RWPE1 (cell line): ENCODE data around the gene PIPOX.

ENCODE experiments used
- CTCF ChIA-PET: fragments of 350-600 bp; sonication (Branson Sonifier 250); formaldehyde crosslinking; extraction: SDS; loops from one replicate; lab custom pipeline; 2021; lab: Yijun Ruan, JAX
- POLR2A ChIA-PET: fragments of 400-600 bp; formaldehyde crosslinking; extraction: SDS; loops from one replicate; lab custom pipeline; 2020; ENCODE audit warnings: antibody characterized with exemption; ENCODE audit not compliant: low non-redundant PET; lab: Yijun Ruan, JAX
- DNase-seq: peaks from one replicate; pipeline ENCODE4 v3.0.0; 2012; ENCODE audit warnings: low spot score
- H3K27ac ChIP-seq: fragments of 450-650 bp; 2 replicates; pipeline ENCODE4 v1.5.1; 2017
- CTCF ChIP-seq: fragments of 450-650 bp; conservative IDR thresholded peaks from 2 replicates; pipeline ENCODE4 v1.5.1; 2017; ENCODE audit warnings: low read depth, mild to moderate bottlenecking

PIPOX gene

GRCh38 chr17:29002811-29003210 is 40.1 kb upstream of the PIPOX start:
- ChIA-PET POLR2A (no interaction called here), CTCF (interaction anchor here (0.5 kb wide), 1 partner anchor 8 kb away, joined by 3 read pairs; no protein-coding TSS in a partner anchor)
- TF ChIP-seq CTCF: no peak
- no peak for DNase-seq
- H3K27ac ChIP-seq: no peak overlapping the region

GRCh38 chr17:29003289-29003688 is 39.7 kb upstream of the PIPOX start:
- TF ChIP-seq CTCF: no peak
- ChIA-PET CTCF (no interaction called here), POLR2A (no interaction called here)
- H3K27ac ChIP-seq: no peak overlapping the region
- no peak for DNase-seq

- ChIA-PET CTCF (interaction anchor here (0.6 kb wide), 1 partner anchor 263 kb away, joined by 3 read pairs; no protein-coding TSS in a partner anchor), POLR2A (interaction anchor here (0.7 kb wide), 1 partner anchor 807 kb away, joined by 4 read pairs; no protein-coding TSS in a partner anchor)
- no peak overlapping the region for H3K27ac ChIP-seq
- no peak for TF ChIP-seq CTCF
- no peak for DNase-seq
These were observed 38.8 kb upstream of the PIPOX start for GRCh38 chr17:29004081-29004692.

GRCh38 chr17:29005936-29006511 is 36.9 kb upstream of the PIPOX start, which contains the start of gene SEZ6:
Gene SEZ6 (minus strand): TSS chr17:29006033. CDS start chr17:29005869, 164 bp downstream.
- no peak for TF ChIP-seq CTCF
- DNase-seq: peak; percentile 67
- ChIA-PET CTCF (interaction anchor here (1.0 kb wide), 2 partner anchors 106 to 111 kb away, joined by 3 read pairs; no protein-coding TSS in a partner anchor), POLR2A (no interaction called here)
- no peak within 1 kb of the TSS for H3K27ac ChIP-seq

GRCh38 chr17:29007456-29007855 is 35.5 kb upstream of the PIPOX start:
- DNase-seq: no peak
- ChIA-PET CTCF (no interaction called here), POLR2A (no interaction called here)
- H3K27ac ChIP-seq: no peak overlapping the region
- TF ChIP-seq CTCF: no peak

GRCh38 chr17:29007860-29008455 is 35.0 kb upstream of the PIPOX start:
- peak; percentile 90 for DNase-seq
- ChIA-PET CTCF (no interaction called here), POLR2A (no interaction called here)
- H3K27ac ChIP-seq: no peak overlapping the region
- TF ChIP-seq CTCF: no peak
